HUDEP-2 (cell line): ENCODE data around the gene SIGLEC6.
"Not testable (repeated sequence)": the region's sequence is repeated elsewhere in the genome, so short reads cannot be mapped to it uniquely, and the experiment has no call there.

Experiments used
- DNase-seq, 76 experiments: peaks; one replicate each; lab custom pipeline; 2025; ENCODE audit not compliant: unreplicated experiment in 76 of 76; lab: John Stamatoyannopoulos, UW

SIGLEC6 gene

DNA sequence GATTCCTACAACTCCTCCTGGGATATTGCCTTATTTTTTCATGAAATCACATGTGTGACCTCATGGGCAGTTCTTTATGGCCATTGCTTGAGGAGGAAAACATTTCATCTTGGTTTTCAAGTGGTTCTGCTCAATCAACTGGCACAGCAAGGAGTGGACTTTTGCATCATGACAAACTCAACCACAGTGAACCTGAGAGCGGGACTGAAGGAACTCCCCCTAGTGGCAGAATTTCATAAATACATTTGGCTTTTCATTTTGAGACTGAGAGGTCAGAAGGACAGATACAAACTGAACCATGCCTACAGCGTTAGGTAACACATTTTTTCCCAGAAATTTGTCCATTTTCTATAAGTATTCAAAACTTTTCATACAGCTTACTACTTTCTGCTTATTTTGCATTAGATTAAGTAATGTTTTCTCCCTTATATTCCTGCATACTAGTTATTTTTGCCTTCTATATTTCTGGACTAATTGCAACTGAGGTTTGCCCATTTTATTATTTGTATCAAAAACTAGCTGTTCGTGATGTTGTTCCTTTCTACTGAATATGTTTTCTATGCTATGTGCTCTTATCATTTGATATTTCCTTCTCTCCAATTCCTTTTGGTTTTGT, 16.5 kb downstream of the SIGLEC6 start:
- DNase-seq, result peak in 47 of 76 experiments; percentile 10 to 86 (median 75)

DNA sequence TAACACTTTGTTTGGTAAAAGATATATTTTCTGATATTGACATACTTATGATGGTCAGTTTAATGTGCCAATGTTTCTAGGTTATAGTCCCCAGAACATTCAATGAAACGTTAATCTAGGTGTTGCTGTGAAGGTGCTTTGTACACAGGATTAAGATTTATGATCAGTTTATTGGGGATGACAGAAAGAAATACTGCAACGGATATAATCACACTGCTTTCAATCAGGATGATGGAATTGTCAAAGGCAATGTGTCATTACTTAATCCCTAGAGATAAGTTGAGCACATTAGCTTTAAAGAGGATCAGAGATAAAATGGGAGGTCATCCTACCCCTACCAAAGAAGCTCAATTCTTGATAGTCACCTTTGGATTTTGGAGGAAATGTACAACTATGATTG, 17.5 kb downstream of the SIGLEC6 start:
- DNase-seq, result no peak

DNA sequence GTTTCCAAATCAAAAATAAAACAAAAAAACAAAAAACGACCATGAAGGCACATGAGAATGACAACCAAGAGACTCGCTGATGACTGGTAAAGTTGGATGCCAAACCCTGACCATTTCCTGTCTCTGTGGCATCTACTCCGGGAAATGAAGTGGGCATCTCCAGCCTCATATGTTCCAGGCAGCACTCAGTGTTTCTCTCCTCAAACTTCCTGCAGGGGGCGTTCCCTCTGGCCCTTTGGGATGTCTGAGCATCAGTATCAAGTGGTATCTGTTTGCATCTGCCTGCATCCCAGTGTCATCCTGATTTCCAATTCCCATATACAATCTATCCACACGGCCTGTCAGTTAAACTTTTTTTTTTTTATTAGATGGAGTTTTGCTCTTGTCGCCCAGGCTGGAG, 20.1 kb downstream of the SIGLEC6 start:
- peak in 18 of 76 experiments; percentile 6 to 33 (median 16) for DNase-seq

DNA sequence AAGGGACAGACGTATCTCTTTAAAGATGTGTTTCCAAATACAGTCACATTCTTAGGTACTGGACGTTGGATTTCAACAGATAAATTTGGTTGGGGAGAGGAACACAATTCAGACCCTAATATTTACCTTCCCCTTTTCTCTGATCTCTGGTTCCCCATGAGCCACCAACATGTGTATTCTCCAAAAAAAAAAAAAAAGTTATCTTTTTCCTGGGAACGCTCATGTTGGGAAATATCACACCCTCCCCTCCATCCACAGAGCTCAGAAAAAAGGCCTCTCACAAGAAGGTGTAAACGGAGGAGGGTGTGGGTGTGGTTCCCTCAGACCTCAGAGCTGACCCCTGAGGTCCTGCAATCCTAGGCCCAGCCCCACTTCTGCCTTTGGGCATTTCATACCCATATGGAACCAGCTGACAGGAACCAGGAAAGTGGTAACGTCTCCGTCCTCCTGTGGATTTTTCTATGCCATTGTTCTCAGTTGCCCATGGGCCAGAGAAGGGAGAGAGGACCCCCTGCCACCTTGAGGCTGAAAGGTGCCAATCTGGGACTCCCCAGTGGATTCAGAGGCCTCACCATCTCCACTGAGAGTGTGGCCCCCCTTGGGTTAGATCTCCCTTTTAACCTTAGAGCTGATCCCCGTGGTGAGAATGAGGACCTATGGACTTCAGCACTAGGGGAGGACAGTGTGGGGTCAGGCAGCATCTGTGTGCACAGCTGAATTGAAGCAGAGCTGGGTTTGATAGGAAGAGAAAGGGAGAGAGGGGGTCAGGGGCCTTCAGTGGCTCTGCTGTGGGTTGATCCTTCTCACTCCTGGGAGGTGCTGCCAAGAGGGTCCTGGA, 21.4 kb downstream of the SIGLEC6 start:
- no peak for DNase-seq

DNA sequence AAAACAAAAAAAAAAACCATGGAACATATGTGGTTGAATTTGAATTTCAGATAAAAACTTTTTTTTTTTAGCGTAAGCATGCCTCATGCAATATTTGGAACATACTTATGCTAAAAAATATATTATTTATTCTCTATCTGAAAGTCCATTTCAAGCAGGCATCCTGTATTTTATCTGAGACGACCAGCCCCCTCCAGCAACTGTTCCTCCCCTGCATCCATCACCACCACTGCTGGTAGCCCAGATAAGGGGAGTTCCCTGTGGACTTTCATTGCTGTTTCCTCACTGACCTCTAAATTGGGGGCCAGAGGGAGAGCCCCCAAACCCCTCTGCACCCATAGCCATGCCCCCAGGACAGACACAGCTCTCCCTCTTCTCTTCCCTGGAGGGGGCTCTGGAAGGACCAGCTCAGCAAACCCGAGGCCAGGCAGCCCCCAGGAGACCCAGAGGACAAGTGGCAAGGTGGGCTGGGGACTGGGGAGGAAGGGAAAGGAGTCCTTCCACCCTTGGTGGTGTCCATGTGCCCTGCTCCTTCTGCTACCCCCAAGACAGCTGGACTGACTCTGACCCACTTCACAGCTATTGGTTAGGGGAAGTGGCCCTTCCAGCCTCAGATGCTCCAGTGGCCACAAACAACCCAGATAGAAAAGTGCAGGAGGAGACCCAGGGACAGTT, 23.3 kb downstream of the SIGLEC6 start:
- peak in 53 of 76 experiments; percentile 6 to 71 (median 39) for DNase-seq

DNA sequence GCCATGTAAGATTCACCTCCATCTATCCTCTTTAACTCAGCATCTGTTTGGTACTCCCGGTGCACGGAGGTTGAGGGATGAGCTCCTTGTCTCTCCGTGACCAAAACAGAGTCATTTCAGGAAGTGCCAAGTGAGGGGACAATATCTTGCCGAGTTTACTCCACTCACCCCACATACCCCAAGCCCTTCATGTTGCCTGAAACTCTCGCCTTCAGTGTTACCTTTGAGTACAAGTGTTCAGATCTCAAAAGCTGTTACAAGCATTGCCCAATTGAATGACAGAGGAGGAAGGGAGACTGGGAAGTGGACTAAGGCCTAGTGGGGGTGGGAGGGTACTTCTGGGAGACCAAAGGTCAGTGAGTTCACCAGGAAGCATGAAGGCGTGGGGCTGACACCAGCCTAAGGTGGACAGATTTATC, 23.8 kb downstream of the SIGLEC6 start:
- peak in 4 of 76 experiments; percentile 21 to 38 (median 33) for DNase-seq

DNA sequence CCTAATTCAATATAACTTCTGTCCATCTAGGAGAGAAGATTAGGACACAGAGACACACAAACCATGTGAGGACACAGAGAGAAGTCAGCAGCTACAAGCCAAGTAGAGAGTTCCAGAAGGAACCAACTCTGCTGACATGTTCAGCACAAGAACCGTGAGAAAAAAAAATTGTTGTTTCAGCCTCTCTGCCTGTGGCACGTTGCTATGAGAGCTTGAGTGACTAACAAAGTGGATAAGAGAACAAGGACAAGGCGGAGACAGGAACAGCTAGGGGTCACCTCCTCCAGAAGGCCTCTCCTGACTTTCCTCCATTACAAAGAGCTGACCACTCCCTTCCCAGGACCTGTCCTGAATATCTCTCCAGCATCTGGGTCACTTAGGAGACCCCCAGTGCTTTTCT, 24.3 kb downstream of the SIGLEC6 start:
- peak in 1 of 76 experiments; percentile 9 for DNase-seq

DNA sequence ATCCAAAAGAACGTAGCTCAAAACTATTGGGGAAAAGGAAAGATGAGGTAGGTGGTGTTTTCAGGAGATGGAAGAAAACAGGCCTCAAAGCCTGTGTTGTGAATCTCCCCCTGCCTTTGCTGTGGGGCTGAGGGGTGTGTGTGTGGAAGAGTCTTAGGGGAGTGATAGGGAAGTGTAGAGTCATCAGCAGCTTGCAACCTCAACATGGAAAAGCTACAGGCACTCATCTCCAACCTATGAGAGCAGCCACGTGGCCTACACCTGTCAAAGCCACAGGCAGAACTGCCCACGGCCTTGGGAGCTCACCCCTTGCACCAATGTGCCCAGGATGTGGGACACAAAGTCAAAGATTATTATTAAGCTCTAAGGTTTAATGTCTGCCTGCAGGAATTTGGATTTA, 25.6 kb downstream of the SIGLEC6 start:
- no peak for DNase-seq

DNA sequence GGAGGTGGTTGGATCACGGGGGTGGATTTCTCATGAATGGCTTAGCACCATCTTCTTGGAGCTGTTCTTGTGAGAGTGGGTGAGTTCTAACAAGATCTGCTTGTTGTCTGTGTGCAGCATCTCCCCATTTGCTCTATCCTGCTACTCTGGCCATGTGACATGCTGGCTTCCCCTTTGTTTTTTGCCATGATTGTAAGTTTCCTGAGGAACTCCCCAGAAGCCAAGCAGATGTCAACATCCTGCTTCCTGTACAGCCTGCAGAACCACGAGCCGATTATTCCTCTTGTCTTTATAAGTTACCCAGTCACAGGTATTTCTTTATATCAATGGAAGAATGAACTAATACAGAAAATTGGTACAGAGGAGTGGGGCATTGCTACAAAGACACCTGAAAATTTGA, 27.6 kb downstream of the SIGLEC6 start:
- DNase-seq, result no peak

DNA sequence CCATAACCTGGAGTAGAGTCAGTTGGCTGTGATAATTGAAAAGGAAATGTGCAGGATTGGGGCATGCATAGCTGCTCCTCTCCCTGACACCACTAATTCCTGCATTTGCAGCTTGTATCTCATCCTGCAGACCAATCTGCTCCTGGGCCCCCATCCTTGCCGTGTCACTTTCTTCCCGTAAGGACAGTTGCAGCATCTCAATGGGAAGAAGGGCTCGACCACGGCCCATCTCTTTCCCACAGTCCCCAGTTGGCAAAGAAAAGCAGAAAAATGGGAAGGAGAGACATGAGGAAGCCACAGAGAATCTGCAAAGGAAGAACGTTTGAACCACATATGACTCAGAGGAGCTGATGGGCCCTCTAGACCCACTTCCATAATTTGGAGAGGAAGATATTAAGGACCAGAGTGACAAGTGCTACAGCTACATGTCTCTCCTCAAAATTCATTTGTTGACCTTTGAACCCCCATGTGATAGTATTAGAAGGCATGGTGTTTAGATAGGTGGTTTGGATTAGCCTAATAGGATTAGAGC, 28.1 kb downstream of the SIGLEC6 start:
- no peak for DNase-seq

DNA sequence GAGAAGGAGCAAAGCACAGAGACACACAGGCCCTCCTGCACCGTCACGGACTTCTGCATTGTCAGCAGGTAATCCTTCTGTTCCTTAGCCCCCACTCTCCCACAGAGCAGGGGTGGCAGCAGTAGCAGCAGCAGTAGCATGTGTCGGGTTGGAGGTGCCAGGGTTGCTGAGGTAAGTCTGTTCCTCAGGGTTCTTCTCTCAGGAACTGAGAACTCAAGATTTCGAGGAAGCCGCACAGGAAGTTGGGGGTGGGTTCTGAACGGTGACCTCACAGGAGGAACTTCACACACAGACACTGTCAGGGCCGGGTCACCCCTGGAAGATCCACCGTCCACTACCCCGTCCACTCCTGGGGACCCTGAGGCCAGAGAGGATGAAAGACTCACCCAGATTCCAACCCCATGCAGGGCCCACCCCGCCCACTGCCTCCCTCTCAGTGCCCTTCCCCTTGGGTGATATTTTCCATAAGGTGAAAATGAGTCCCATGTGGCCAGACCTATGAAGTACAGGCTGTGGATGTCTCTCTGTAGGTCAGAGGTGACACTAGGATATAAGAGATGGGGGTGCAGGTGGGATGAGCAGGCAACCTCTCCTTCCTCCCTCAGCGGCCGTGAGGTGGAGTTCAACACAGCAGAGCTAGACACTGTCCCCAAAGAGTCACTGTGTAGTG, 29.7 kb downstream of the SIGLEC6 start, which contains the start of gene SIGLEC12:
TSS of gene SIGLEC12 (minus strand) at position 207 of the 670 bp plus-strand sequence. CDS start at position 140, 67 bp downstream.
- DNase-seq, result no peak

DNA sequence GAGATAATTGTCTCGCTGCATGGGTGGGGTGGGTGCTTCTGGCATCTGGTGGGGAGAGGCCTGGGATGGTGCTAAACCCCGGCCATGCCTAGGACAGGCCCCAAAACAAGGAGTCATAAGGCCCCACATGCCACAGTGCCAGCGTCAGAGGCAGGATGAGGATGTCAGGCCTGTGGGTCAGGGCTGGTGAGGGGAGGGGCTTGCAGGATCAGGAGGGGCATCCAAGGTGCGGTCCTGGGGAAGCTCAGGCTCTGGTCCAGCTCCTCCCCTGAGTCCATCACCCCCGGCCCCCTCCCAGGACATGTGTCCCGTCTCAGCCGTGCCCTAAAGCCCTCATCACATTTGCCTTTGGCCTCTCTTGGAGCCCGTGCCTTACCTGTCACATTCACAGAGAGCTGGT, 30.5 kb downstream of the SIGLEC6 start:
- not testable (repeated sequence) for DNase-seq

DNA sequence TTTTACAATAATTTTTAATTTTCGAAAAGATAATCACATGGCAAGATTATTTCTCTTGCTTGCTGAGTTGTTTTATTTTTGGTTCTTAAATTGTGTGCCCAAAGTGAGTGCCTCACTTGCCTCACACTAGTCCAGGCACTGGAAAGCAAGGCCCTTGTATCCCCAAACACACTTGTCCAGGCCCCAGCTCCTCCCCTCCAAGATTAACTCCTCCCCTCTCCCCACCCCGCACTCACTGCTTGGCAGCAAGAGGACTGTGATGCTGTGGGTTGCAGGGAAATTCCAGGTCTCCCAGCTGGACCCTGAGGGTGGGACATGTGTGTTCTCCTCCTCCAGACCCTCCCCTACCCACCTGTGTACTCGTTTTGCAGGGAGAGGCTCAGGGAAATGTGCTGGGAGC, 33.8 kb downstream of the SIGLEC6 start:
- DNase-seq, result no peak

DNA sequence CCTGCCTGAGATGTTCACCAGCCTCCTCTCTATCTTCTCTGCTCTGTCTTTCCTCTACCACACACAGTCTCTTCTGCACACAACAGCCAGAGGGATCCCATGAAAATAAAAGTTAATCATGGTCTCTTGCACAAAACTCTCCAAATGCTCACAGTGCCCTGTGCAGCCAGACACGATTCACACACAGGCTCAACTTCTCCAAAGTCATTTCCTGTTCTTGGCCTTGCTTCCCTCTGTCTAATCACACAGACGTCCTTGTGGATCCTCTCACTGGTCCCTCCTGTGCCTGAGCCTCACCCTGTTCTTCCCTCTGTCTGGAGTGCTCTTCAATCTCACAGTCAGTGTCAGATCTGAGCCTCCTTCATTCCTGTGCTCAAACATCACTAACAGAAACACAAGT, 37.7 kb downstream of the SIGLEC6 start:
- no peak for DNase-seq

DNA sequence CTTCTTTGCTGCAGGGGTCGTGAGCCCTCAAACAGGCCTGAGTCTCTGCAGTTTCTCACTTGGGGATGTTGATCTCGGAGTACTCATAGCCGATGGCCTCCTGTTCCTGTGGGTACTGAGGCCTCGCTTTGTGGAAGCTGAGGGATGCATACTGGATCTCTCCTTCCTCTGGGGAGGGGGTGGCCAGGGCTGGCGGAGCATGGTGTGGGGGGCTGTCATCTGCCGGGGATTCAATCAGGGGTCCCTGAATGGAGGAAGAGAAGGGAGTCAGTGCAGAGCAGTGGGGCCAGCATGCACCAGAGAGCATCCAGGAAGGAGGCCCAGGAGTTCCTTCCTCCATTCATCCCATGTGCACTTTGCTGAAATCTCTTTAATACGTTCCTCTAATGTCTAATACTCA, 39.9 kb downstream of the SIGLEC6 start:
- no peak for DNase-seq

DNA sequence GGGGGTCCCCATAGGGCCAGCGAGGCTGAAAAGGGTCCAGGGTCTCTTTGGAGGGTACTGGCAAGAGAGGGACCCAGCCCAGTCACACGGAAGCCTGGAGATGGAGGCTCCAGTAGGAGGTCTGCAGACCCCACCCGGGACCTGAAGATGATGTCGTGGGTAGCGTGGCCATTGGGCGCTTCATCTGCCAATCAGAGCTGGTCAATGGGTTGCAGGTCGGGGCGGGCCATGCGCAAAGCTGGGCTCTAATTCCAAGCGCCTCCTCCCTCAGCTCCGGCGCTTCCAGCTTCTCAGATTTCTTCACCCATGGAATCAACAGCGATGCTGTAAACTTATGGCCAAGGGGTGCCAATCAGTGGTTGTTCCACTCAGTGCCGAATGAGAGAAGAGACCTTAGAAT, 40.8 kb downstream of the SIGLEC6 start:
- no peak for DNase-seq

DNA sequence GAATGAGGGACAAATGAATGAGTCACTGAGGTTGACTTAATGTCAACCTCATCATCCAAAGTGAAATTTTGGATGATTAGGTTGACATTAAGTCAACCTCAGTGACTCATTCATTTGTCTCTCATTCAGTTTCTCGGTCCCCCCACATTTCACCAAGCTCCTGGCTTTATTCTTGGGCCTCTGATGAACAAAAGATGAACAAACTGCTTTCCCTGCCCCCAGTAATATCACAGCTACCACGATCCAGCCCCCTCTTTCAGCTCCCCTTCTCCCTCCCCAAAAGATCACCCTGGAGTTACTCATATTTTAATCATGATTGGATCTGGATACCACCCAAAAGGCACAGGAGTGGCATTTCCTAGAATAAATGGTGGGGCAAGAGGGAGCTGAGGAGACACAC, 42.4 kb downstream of the SIGLEC6 start:
- no peak for DNase-seq

DNA sequence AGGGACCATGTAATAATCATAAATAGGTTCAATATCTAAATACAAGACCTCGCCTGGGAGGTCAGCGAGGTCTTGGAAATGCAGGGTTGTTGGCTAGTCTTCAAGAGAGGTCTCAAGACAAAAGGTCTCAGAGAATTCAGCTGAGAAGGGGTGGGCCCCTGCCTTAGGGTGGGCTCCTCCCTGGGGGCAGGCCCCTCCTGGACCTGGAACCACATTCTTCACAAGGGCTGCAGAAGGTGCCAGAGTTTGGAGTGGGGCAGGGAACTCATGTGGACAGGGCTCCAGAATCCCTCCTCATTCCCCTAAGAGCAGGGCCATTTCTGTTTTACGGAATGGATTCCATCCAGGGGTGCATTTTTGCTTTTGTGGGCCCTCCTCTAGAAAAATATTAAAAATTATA, 43.0 kb downstream of the SIGLEC6 start:
- no peak for DNase-seq

DNA sequence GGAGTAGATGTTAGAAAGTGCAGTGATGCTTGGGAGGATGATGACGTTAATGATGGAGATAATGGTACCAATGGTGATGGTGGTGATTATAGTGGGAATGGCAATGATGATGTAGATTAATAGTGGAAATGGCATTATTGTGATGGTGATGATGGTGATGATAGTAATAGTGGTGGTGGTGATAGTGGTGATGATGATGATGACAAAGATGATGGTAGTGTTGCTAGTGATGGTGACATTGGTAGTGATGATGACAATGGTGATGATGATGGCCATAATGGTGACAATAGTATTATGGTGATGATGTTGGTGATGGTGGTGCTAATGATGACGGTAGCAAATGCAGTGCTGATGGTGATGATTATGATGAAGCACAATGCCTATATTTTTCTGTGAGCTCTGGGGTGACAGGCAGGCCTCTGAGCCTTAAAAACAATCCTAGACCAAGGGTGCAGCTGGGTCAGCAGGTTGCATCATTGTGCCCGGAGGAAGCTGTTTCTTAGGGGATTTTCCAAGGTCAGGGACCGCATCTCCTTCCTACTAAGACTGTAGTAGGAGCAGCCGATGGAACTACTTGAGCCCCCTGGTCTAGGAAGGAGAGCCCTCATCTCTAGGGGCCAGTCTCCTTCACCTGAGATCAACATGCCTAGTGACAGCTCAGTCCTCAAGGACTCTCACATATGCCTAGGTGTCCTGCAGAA, 45.4 kb downstream of the SIGLEC6 start:
- no peak for DNase-seq

DNA sequence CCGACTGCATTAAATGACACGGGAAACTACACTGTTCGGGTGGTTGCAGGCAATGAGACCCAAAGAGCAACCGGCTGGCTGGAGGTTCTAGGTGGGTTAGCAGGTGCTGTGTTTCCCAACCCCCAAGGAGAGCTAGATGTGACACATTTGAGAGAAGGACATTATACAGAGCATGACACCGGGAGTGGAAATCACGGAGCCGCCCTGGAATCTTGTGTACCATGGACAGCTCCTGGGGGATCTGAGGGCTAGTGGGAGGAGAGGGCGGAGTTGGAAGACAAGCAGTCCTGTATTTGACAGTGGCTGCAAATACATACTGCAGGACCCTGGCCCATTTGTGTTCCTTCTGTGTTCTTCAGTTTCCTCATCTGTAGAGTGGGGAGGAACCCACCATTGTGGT, 50.9 kb downstream of the SIGLEC6 start:
- peak in 40 of 76 experiments; percentile 9 to 57 (median 26) for DNase-seq
